MM.1S (cell line): Measurements from ENCODE around the gene YEATS4.

Experiments used
- DNase-seq: peaks from one replicate; pipeline ENCODE4 v3.0.0-alpha.2; 2015
- H2AFZ ChIP-seq: fragments of 300-600 bp; sonication (generic); 2 replicates; pipeline ENCODE4 v1.6.0; 2016; ENCODE audit warnings: antibody characterized with exemption, low read length
- H3F3A ChIP-seq: fragments of 300-600 bp; sonication (generic); 2 replicates; pipeline ENCODE4 v1.6.1; 2016; ENCODE audit warnings: mild to moderate bottlenecking, antibody characterized with exemption, low read length, moderate library complexity, mixed read lengths; ENCODE audit not compliant: insufficient read depth
- H3K27ac ChIP-seq: fragments of 300-600 bp; sonication (generic); 2 replicates; pipeline ENCODE4 v1.5.1; 2016; ENCODE audit warnings: mild to moderate bottlenecking, low read length
- H3K27me3 ChIP-seq: fragments of 300-600 bp; sonication (generic); replicated peaks from 2 replicates; pipeline ENCODE4 v1.6.0; 2016; ENCODE audit warnings: low read length; ENCODE audit not compliant: insufficient read depth
- H3K36me3 ChIP-seq: fragments of 300-600 bp; sonication (generic); replicated peaks from 2 replicates; pipeline ENCODE4 v1.6.1; 2016; ENCODE audit warnings: mild to moderate bottlenecking, low read length, mixed read lengths; ENCODE audit not compliant: insufficient read depth
- H3K4me1 ChIP-seq: fragments of 300-600 bp; sonication (generic); 2 replicates; pipeline ENCODE4 v1.6.1; 2016; ENCODE audit warnings: low read length, mixed read lengths
- H3K4me2 ChIP-seq: fragments of 300-600 bp; sonication (generic); 2 replicates; pipeline ENCODE4 v1.6.0; 2016; ENCODE audit warnings: low read depth, low read length
- H3K4me3 ChIP-seq: fragments of 300-600 bp; sonication (generic); 2 replicates; pipeline ENCODE4 v1.5.1; 2016; ENCODE audit warnings: low read length, mixed read lengths
- H3K79me2 ChIP-seq: fragments of 300-600 bp; sonication (generic); 2 replicates; pipeline ENCODE4 v1.6.1; 2016; ENCODE audit warnings: mixed run types, low read length, mixed read lengths
- H3K9ac ChIP-seq: fragments of 300-600 bp; sonication (generic); 2 replicates; pipeline ENCODE4 v1.6.1; 2016; ENCODE audit warnings: low read length, mixed read lengths
- H3K9me2 ChIP-seq: fragments of 300-600 bp; sonication (generic); replicated peaks from 2 replicates; pipeline ENCODE4 v1.6.1; 2016; ENCODE audit warnings: mild to moderate bottlenecking, low read length, mixed read lengths; ENCODE audit not compliant: insufficient read depth
- H3K9me3 ChIP-seq: fragments of 300-600 bp; sonication (generic); replicated peaks from 2 replicates; pipeline ENCODE4 v1.6.1; 2016; ENCODE audit warnings: mild to moderate bottlenecking, low read length, mixed read lengths; ENCODE audit not compliant: insufficient read depth
- H4K20me1 ChIP-seq: fragments of 300-600 bp; sonication (generic); 2 replicates; pipeline ENCODE4 v1.6.1; 2016; ENCODE audit warnings: mild to moderate bottlenecking, low read length, moderate library complexity, mixed read lengths; ENCODE audit not compliant: insufficient read depth
- EZH2 ChIP-seq: fragments of 300-600 bp; sonication (generic); optimal IDR thresholded peaks from 2 replicates; pipeline ENCODE3; 2017; ENCODE audit warnings: low read depth, mild to moderate bottlenecking, antibody characterized with exemption, low read length, mixed read lengths
- EZH2phosphoT487 ChIP-seq: fragments of 300-600 bp; sonication (generic); IDR thresholded peaks from 2 replicates; pipeline ENCODE4 v1.6.1; 2018; ENCODE audit warnings: antibody characterized with exemption, low read length
- TF ChIP-seq, protein P1 (sequence below): fragments of 300-600 bp; sonication (generic); IDR thresholded peaks from 2 replicates; pipeline ENCODE4 v1.5.1; 2016; ENCODE audit warnings: antibody characterized with exemption, low read length, mixed read lengths

The YEATS4 gene

DNA sequence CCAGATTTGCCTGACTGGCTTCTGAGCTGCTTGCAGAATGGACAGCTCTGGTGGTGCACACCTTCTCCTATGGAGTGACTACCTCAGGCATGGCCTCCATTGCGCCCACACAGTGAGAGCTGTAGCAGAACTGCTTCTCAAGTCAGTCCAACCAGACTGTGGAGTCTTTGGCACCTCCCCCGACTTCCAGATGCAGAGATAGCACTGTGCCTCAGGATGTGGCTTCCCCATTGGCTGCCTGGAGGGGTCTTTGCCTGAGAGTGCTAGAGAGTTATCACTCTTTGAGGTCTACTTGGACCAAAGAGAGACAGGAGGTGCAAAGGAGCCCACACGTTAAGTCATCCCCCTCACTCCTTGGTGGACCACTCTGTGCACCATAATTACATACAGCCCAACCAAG, 65.9 kb downstream of the YEATS4 start:
- H3K4me2 ChIP-seq = no peak overlapping the region
- no peaks in the 10 kb centered on the region for H3K9me2 ChIP-seq
- no peaks in the 10 kb centered on the region for H3K27me3 ChIP-seq
- H3F3A ChIP-seq = no peaks in the 10 kb centered on the region
- peaks cover 4% of the 10 kb centered on the region for H3K4me1 ChIP-seq
- H4K20me1 ChIP-seq = no peaks in the 10 kb centered on the region
- no peak for DNase-seq
- H3K9me3 ChIP-seq = no peaks in the 10 kb centered on the region
- no peaks in the 10 kb centered on the region for H3K36me3 ChIP-seq
- no peaks in the 10 kb centered on the region for H3K79me2 ChIP-seq
- no peak overlapping the region for H3K4me3 ChIP-seq
- TF ChIP-seq, protein P1, sequence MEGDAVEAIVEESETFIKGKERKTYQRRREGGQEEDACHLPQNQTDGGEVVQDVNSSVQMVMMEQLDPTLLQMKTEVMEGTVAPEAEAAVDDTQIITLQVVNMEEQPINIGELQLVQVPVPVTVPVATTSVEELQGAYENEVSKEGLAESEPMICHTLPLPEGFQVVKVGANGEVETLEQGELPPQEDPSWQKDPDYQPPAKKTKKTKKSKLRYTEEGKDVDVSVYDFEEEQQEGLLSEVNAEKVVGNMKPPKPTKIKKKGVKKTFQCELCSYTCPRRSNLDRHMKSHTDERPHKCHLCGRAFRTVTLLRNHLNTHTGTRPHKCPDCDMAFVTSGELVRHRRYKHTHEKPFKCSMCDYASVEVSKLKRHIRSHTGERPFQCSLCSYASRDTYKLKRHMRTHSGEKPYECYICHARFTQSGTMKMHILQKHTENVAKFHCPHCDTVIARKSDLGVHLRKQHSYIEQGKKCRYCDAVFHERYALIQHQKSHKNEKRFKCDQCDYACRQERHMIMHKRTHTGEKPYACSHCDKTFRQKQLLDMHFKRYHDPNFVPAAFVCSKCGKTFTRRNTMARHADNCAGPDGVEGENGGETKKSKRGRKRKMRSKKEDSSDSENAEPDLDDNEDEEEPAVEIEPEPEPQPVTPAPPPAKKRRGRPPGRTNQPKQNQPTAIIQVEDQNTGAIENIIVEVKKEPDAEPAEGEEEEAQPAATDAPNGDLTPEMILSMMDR = no peak
- no peak for TF ChIP-seq EZH2phosphoT487
- no peak for TF ChIP-seq EZH2
- no peak overlapping the region for H3K27ac ChIP-seq
- H2AFZ ChIP-seq = no peak overlapping the region
- no peak overlapping the region for H3K9ac ChIP-seq

DNA sequence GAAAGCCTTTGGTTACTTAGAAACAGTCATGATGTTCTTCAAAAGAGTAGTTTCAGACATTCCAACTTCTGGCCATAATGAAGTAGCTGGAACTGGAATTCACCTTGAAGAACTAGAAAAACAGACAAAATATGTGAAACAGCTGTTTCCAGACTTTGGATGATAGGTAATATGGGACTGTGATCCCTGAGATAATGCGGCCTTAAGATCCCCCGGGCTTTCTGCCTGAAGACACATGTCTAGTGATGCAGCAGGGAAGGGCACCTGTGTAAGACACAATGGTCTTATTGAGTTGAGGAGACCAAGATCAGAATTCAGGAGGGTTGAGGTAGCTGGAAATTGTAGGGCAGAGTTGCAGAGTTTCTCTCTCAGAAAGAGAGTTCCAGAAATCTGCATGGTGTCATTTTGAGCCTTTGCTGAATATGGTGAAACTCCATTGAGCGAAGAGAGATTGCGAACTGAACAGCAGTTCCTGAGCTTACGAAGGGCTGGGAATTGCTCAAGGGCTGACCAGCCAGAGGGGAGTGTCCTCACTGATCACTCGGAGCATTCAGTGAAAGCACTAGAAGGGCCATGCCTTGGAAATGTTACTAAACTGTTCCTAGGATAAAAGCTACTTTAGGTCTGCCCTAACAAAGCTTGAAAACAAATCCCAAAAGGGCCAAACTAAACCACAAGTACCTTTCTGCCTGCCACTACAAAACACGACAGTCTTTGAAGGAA, 69.0 kb downstream of the YEATS4 start:
- Histone ChIP-seq H3K27ac (no peak overlapping the region), H3K9me2 (no peaks in the 10 kb centered on the region), H2AFZ (no peak overlapping the region), H3K9me3 (no peaks in the 10 kb centered on the region), H4K20me1 (no peaks in the 10 kb centered on the region), H3K4me1 (peaks cover 18% of the 10 kb centered on the region), H3K27me3 (no peaks in the 10 kb centered on the region), H3K4me2 (no peak overlapping the region), H3K4me3 (no peak overlapping the region), H3K79me2 (no peaks in the 10 kb centered on the region), H3K9ac (no peak overlapping the region), H3F3A (0 out of 2 replicates have a peak, but pooled peaks cover 3% of the 10 kb centered on the region), H3K36me3 (no peaks in the 10 kb centered on the region)
- DNase-seq = no peak
- TF ChIP-seq, protein P1 = no peak
- TF ChIP-seq EZH2phosphoT487 = no peak
- no peak for TF ChIP-seq EZH2

DNA sequence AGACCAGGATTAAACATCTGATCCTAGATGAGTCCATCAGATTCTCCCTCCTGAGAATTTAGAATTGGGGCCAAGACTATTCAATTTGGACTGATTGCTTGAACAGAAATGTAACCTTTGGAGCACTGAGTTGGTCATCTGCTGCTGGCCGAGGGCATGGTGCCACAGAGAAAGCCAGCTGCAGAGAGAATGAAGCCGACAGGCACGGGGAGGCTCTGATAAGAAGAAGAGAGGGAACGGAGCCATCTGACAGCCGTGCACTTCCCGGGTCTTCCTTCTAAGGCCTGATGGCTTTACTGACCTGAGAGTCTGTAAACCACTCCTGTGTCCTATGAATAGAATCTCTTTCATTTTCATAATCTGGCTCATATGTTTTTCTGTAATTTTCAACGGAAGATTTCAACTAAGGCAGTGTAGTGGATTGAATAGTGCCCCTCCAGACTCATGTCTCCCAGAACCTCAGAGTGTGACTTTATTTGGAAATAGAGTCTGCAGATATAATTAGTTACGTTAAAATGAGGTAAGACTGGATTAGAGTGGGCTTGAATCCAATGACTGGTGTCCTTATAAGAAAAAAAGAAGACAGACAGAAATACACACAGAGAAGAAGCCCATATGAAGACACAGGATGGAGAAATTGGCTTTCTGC, 71.5 kb downstream of the YEATS4 start:
- TF ChIP-seq EZH2phosphoT487 = no peak
- TF ChIP-seq, protein P1 = no peak
- no peak for TF ChIP-seq EZH2
- Histone ChIP-seq H3K9me2 (no peaks in the 10 kb centered on the region), H3F3A (0 out of 2 replicates have a peak, but pooled peaks cover 3% of the 10 kb centered on the region), H3K4me2 (peak overlapping the region; percentile 51), H3K79me2 (no peaks in the 10 kb centered on the region), H3K9me3 (no peaks in the 10 kb centered on the region), H3K27me3 (no peaks in the 10 kb centered on the region), H3K4me1 (peaks cover 18% of the 10 kb centered on the region), H4K20me1 (no peaks in the 10 kb centered on the region), H3K36me3 (no peaks in the 10 kb centered on the region), H3K4me3 (peak overlapping the region; percentile 24), H2AFZ (peak overlapping the region; percentile 56), H3K27ac (peak overlapping the region; percentile 54; the same call in 1 of the 2 replicates), H3K9ac (peak overlapping the region; percentile 26; the same call in 1 of the 2 replicates)
- DNase-seq = peak; percentile 56
